HFFc6 (cell line): Measurements from ENCODE around the gene HIBADH. TPM values are rescaled to one million over a fixed set of nuclear protein-coding genes. Genes with fewer than 3 reads are reported as not detected.
A peak's percentile ranks its signal among the peaks of the same experiment; 100 is the strongest.

Source experiments
- DNase-seq: peaks from one replicate; pipeline ENCODE4 v3.0.0-alpha.2; 2018
- H3K27ac Mint-ChIP-seq: 2 replicates; pipeline ENCODE4 v1.8.0; 2020; ENCODE audit warnings: mild to moderate bottlenecking, mixed read lengths
- H3K27me3 Mint-ChIP-seq: 2 replicates; pipeline ENCODE4 v1.8.0; 2021; ENCODE audit warnings: mild to moderate bottlenecking, moderate library complexity, mixed read lengths; ENCODE audit not compliant: insufficient read depth
- H3K36me3 Mint-ChIP-seq: 2 replicates; pipeline ENCODE4 v1.8.0; 2021; ENCODE audit warnings: low read depth, mixed read lengths
- H3K4me1 Mint-ChIP-seq: 2 replicates; pipeline ENCODE4 v1.8.0; 2020; ENCODE audit warnings: low read depth, mixed read lengths
- H3K4me3 Mint-ChIP-seq: 2 replicates; pipeline ENCODE4 v1.8.0; 2020; ENCODE audit warnings: mild to moderate bottlenecking, moderate library complexity, mixed read lengths
- H3K9me3 Mint-ChIP-seq: 2 replicates; pipeline ENCODE4 v1.8.0; 2020; ENCODE audit warnings: mild to moderate bottlenecking, mixed read lengths
- total RNA-seq, 6 experiments: library from RNA; stranded (reverse); fragmentation: NEBNext Ultra II Directional; extraction: Animal tissue kit (Norgen Biotek cat#: 25700); gene quantifications; 2 replicates in 1 of 6; 3 replicates in 5 of 6; pipeline ENCODE4 v1.2.3, GENCODE V29; 2021
- TF ChIP-seq, protein P1 (sequence below): fragments of 200-600 bp; sonication (generic); IDR thresholded peaks from 2 replicates; pipeline ENCODE4 v1.5.0; 2021; ENCODE audit warnings: antibody characterized with exemption, mild to moderate bottlenecking

HIBADH gene
- total RNA-seq, 6 experiments from 2014 or later, result 43.6 to 55.6 (median 47.3) TPM

DNA sequence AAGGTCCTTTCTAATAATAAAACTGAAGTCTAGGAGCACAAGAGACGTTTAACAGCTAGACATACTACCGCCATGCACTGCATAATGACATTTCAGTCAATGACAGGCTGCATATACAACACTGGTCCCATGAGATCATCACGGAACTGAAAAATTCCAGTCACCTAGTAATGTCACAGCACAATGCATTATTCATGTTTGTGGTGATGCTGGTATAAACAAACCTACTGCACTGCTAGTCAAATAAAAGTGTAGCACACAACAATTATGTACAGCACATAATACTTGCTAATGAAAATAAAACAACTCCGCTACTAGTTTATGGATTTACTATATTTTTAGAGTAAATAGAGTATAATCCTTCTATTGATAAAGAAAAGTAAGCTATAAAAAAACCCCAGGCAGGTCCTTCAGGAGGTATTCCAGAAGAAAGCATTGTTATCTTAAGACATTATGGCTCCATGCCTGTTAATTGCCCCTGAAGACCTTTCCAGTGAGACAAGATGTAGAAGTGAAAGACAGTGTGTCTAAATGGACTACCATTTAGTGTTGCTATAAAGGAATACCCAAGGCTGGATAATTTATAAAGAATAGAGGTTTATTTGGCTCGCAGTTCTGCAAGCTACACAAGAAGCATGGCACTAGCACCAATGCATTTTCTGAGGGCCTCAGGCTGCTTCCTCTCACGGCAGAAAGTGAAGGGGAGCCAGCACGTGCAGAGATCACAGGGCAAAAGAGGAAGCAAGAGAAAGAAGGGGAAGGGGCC is 47.1 kb downstream of the HIBADH start:
- Mint-ChIP-seq H3K4me3 (no peak overlapping the region), H3K27ac (no peak overlapping the region), H3K36me3 (peaks cover 32% of the 10 kb centered on the region), H3K27me3 (peaks cover 2% of the 10 kb centered on the region), H3K4me1 (peaks cover 21% of the 10 kb centered on the region), H3K9me3 (peaks cover 24% of the 10 kb centered on the region)
- no peak for DNase-seq
- TF ChIP-seq, protein P1, sequence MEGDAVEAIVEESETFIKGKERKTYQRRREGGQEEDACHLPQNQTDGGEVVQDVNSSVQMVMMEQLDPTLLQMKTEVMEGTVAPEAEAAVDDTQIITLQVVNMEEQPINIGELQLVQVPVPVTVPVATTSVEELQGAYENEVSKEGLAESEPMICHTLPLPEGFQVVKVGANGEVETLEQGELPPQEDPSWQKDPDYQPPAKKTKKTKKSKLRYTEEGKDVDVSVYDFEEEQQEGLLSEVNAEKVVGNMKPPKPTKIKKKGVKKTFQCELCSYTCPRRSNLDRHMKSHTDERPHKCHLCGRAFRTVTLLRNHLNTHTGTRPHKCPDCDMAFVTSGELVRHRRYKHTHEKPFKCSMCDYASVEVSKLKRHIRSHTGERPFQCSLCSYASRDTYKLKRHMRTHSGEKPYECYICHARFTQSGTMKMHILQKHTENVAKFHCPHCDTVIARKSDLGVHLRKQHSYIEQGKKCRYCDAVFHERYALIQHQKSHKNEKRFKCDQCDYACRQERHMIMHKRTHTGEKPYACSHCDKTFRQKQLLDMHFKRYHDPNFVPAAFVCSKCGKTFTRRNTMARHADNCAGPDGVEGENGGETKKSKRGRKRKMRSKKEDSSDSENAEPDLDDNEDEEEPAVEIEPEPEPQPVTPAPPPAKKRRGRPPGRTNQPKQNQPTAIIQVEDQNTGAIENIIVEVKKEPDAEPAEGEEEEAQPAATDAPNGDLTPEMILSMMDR, result no peak

DNA sequence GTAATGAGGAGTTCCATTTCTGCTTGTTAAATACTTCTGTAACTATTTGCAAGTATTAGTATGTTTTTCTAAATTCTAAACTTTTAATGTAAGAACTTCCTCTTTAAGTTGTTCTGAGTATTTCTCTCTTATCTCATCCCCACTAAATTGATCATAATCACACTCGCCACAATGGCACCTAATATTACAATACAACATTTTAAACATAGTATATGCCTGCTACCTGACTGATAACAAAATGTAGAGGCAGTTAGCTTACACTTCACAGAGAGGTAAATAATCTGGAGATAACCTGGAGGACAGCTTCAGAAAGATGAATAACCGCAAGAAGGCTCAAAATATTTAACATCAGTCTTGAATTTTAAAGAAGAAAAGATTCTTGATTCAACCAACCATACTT is 48.6 kb downstream of the HIBADH start:
- no peak overlapping the region for H3K4me3 Mint-ChIP-seq
- peaks cover 17% of the 10 kb centered on the region for H3K36me3 Mint-ChIP-seq
- H3K9me3 Mint-ChIP-seq, result peaks cover 9% of the 10 kb centered on the region
- DNase-seq, result no peak
- H3K4me1 Mint-ChIP-seq, result peaks cover 31% of the 10 kb centered on the region
- peaks cover 2% of the 10 kb centered on the region for H3K27me3 Mint-ChIP-seq
- TF ChIP-seq, protein P1, result no peak
- no peak overlapping the region for H3K27ac Mint-ChIP-seq

DNA sequence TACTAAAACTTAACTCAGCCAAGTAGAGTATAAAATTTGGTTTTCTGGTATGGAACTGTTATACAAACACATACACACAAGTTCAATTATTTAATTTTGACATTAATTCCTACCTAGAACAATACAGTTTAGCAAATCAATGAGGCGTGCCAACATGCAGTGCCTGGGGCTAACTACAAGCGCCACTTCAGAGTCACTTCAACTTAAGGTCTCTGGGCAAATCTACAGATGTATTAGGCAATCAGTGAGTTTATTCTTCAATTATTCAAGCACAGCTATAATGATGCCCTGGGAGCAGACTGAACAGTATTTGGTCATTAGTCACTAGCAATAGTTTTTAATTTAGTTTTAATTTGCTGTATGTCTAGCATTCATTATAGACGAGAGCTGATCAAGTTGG is 51.6 kb downstream of the HIBADH start:
- Mint-ChIP-seq H3K4me1 (peaks cover 60% of the 10 kb centered on the region), H3K9me3 (0 out of 2 replicates have a peak, but pooled peaks cover 4% of the 10 kb centered on the region), H3K27ac (peak overlapping the region; percentile 52), H3K4me3 (no peak overlapping the region), H3K27me3 (peaks cover 2% of the 10 kb centered on the region), H3K36me3 (peaks cover 6% of the 10 kb centered on the region)
- TF ChIP-seq, protein P1, result no peak
- DNase-seq, result peak; percentile 81

DNA sequence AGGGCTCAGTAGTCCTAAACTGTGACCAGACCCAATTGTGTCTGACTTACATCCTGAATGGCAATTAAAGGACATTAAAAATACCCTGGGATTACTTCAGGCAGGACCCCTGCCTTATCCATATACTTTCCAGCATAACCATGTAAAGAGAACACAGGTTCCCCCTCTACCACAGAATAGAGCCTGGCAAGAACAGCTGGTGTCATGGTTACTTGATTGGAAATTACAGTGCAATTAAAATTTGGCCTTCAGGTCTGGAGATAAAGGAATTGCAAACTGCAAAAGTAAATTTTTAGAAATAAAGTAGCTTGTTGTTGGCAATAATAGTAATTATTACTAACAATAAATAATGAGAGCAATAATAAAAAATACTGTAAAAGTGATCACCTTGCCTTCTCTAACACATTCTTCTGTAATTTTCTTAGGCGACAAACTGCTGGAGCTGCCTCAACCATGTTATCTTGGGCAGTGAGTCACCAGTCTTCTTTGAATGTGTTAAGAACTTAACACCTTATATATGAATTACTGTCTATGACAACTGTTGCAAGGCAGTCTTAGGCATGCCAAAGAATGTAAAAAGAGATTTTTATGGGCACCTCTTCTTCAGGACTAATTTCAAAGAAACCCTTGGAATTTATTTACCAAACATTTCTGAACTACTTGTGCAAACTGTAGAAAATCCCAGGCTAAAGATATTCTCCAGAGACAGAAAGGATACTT is 53.7 kb downstream of the HIBADH start:
- peaks cover 2% of the 10 kb centered on the region for H3K27me3 Mint-ChIP-seq
- H3K36me3 Mint-ChIP-seq, result no peaks in the 10 kb centered on the region
- peaks cover 70% of the 10 kb centered on the region for H3K4me1 Mint-ChIP-seq
- no peak overlapping the region for H3K4me3 Mint-ChIP-seq
- TF ChIP-seq, protein P1, result no peak
- H3K9me3 Mint-ChIP-seq, result no peaks in the 10 kb centered on the region
- H3K27ac Mint-ChIP-seq, result peak overlapping the region; percentile 43
- DNase-seq, result peak; percentile 22

DNA sequence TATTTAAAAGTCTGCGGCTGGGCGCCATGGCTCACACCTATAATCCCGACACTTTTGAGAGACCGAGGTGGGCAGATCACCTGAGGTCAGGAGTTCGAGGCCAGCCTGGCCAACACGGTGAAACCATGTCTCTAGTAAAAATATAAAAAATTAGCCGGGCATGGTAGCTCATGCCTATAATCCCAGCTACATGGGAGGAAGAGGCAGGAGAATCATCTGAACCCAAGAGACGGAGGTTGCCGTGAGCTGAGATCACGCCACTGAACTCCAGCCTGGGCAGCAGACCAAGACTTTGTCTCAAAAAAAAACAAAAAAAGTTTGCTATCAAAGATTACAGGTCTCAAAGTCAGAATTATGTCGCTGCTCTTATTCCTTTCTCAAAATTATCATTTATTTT is 55.5 kb downstream of the HIBADH start:
- peaks cover 83% of the 10 kb centered on the region for H3K4me1 Mint-ChIP-seq

More for the DNA sequence above, 55.5 kb downstream of the HIBADH start:
- TF ChIP-seq, protein P1, result no peak
- Mint-ChIP-seq H3K27ac (peak overlapping the region; percentile 85), H3K27me3 (peaks cover 2% of the 10 kb centered on the region), H3K4me3 (peak overlapping the region; percentile 78; the same call in 1 of the 2 replicates), H3K36me3 (no peaks in the 10 kb centered on the region), H3K9me3 (no peaks in the 10 kb centered on the region)
- DNase-seq, result no peak
